Putamen (tissue), 1 donor: Measurements from ENCODE around the gene SLC13A2.
"Not testable (repeated sequence)": the region's sequence is repeated elsewhere in the genome, so short reads cannot be mapped to it uniquely, and the experiment has no call there.

Experiments
- DNase-seq: peaks from one replicate; pipeline ENCODE4 v3.0.0-alpha.2; 2016; ENCODE audit warnings: low spot score

SLC13A2 gene

GRCh38 chr17:28473542-28473941 lies at the start of gene SLC13A2:
SLC13A2 (plus strand) TSS chr17:28473644; CDS start chr17:28473713, 69 bp downstream.
- no peak for DNase-seq

DNA sequence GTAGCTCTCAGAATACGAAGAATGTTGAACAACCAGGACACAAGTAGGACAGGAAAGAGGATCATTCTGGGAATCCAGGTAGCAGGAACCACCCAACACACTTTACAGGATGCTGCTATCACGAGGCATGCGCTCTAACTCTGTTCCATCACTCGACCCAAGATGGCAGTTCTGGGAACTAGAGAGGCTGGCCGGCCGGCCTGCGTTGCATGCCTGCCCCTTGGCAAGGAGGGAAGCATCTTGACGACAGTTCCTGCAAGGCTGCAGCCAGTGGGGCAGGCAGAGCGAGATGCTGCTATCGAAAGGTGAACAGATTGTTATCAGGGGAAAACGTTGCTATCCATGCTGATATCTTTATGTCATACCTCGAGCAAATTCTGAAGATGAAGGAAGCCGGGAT lies 48.2 kb upstream of the SLC13A2 start:
- no peak for DNase-seq

GRCh38 chr17:28426081-28426519 lies 47.3 kb upstream of the SLC13A2 start:
- no peak for DNase-seq

DNA sequence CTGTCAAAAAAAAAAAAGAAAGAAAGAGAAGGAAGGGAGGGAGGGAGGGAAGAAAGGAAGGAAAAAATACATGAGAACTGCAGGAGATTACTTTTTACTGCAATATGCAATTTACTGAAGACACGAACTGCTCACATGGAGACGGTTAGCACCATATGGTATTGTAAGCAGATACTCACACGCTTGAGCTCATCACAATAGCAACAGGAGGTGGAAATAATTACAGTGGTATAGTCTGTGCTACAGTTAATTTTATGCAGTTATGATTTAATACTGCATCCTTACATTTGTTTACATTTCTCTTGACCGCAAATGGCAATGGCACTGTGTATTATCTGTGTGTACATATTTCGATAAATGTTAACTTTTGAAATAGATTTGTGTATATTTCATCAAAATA lies 46.1 kb upstream of the SLC13A2 start:
- DNase-seq = no peak

- not testable (repeated sequence) for DNase-seq
Observed at GRCh38 chr17:28427982-28428381, 45.5 kb upstream of the SLC13A2 start.

DNA sequence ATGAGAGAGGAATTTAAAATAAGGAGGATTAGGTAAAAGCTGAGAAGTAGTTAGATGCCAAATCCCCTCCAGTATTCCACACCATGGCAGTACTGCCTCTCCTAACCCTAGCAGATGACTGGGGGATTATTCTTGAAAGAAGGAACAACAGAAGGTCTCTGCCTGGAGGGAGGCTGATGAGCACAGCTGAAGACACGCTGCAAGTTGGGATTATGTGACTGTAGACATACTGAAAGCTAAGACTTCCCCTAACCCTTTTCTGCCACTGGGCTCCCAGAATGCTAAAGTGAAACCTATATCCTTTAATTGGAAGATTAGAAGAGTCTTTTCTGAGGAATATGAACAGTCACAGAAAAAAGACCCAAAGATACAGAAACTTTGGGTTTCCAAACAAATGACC lies 39.7 kb upstream of the SLC13A2 start:
- DNase-seq = no peak

- DNase-seq = not testable (repeated sequence)
Observed at GRCh38 chr17:28434326-28434725, 39.1 kb upstream of the SLC13A2 start.

- no peak for DNase-seq
Observed at GRCh38 chr17:28443901-28444638, 29.4 kb upstream of the SLC13A2 start.

GRCh38 chr17:28446716-28447395 lies 26.6 kb upstream of the SLC13A2 start:
- no peak for DNase-seq

- DNase-seq = no peak
Observed at GRCh38 chr17:28447396-28447760, 26.1 kb upstream of the SLC13A2 start.

GRCh38 chr17:28449859-28450258 lies 23.6 kb upstream of the SLC13A2 start:
- no peak for DNase-seq

GRCh38 chr17:28457890-28458289 lies 15.6 kb upstream of the SLC13A2 start:
- DNase-seq = no peak

DNA sequence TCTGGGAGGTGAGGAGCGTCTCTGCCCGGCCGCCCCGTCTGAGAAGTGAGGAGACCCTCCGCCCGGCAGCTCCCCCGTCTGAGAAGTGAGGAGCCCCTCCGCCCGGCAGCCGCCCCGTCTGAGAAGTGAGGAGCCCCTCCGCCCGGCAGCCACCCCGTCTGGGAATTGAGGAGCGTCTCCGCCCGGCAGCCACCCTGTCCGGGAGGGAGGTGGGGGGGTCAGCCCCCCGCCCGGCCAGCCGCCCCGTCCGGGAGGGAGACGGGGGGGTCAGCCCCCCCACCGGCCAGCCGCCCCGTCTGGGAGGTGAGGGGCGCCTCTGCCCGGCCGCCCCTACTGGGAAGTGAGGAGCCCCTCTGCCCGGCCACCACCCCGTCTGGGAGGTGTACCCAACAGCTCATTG lies 14.6 kb upstream of the SLC13A2 start:
- not testable (repeated sequence) for DNase-seq

GRCh38 chr17:28460901-28461300 lies 12.5 kb upstream of the SLC13A2 start:
- DNase-seq = no peak

- no peak for DNase-seq
Observed at GRCh38 chr17:28466001-28466400, 7.4 kb upstream of the SLC13A2 start.

DNA sequence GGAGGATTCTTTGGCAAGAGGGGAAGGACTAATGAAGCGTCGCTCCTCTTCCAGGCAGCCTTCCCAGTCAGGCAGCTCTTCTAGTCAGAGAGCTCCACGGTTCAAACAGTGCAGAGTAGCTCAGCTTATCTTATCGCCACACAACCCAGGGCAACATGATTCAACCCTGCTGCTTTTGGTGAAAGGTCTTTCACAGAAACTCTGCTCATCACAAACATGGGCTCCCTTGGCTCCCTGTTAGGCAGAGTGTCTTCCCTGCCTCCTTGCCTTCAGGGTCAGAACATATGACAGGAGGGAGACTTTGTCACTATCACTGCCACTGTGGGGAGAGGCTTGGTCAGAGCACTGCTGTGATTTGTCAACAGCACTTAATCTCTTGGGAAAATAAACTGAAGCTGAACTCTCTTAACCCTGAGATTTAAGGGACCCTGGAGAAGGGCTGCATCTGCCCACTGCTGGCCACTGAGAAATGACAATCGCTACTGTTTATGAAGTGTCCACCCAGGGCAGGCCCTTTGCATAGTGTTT lies 6.9 kb upstream of the SLC13A2 start:
- no peak for DNase-seq

- no peak for DNase-seq
Observed at GRCh38 chr17:28467456-28468025, 5.9 kb upstream of the SLC13A2 start.

- not testable (repeated sequence) for DNase-seq
Observed at GRCh38 chr17:28468033-28468735, 5.3 kb upstream of the SLC13A2 start.

GRCh38 chr17:28468781-28469180 lies 4.7 kb upstream of the SLC13A2 start:
- DNase-seq = no peak

- no peak for DNase-seq
Observed at GRCh38 chr17:28469376-28469775, 4.1 kb upstream of the SLC13A2 start.

DNA sequence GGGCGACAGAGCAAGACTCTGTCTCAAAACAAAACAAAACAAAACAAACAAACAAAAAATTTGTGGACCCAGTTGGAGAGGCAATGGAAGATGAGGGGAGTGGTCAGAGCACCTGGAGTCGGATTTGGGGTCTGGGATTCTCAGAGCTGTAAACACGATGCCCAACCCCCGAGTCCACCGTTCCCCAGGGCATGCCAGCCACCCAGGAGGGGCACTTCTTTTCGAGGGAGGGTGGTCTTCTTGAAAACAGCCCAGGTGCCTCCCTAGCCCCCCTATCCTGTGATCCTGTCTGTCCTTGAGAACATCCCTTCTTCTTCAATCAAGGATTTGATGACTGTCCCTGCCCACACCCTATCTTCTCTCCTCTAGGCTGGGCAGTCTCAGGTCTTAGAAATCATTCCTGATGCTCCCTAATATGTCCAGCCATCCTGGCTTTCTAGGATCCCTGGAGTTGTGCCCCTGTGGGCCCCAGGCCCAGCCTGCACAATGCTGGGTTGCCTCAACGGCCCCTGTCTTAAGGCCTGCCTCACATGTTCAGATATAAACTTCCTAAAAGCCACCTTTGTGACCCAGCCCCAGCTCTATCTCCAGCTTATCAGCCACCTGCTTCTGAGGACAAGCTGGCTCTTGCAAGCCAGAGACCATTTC lies 3.1 kb upstream of the SLC13A2 start:
- no peak for DNase-seq

GRCh38 chr17:28470914-28471366 lies 2.5 kb upstream of the SLC13A2 start:
- no peak for DNase-seq
